HG03064 (cell line): ENCODE results near the gene STIP1.

ENCODE experiments used
- ATAC-seq: cut with Tn5 transposase; IDR thresholded peaks from one replicate; pipeline ENCODE4 v1.9.1; 2021; ENCODE audit warnings: low read depth; ENCODE audit not compliant: unreplicated experiment

The STIP1 gene

GRCh38 chr11:64248578-64248977 lies 62.6 kb downstream of the STIP1 start:
- no peak for ATAC-seq

- ATAC-seq: no peak
Observed at GRCh38 chr11:64249038-64249437, 63.1 kb downstream of the STIP1 start.

GRCh38 chr11:64249563-64250414 lies 63.8 kb downstream of the STIP1 start:
- ATAC-seq: no peak

- ATAC-seq: no peak
Observed at GRCh38 chr11:64250415-64251015, 64.5 kb downstream of the STIP1 start.

- ATAC-seq: no peak
Observed at GRCh38 chr11:64251016-64251752, 65.2 kb downstream of the STIP1 start, which contains the start of gene PLCB3. Gene PLCB3 (plus strand): TSS chr11:64251530. CDS start chr11:64251650, 120 bp downstream.

GRCh38 chr11:64251753-64252002 lies 65.7 kb downstream of the STIP1 start:
- ATAC-seq: no peak

- no peak for ATAC-seq
Observed at GRCh38 chr11:64252003-64252872, 66.3 kb downstream of the STIP1 start.

- no peak for ATAC-seq
Observed at GRCh38 chr11:64253043-64253442, 67.1 kb downstream of the STIP1 start.

GRCh38 chr11:64253481-64253880 lies 67.5 kb downstream of the STIP1 start:
- ATAC-seq: no peak
